Measurements from ENCODE around the gene HMMR. TPM values are rescaled to one million over a fixed set of nuclear protein-coding genes. Genes with fewer than 3 reads are reported as not detected.
"Not testable (repeated sequence)": the region's sequence is repeated elsewhere in the genome, so short reads cannot be mapped to it uniquely, and the experiment has no call there.

The HMMR gene
- total and polyA plus RNA-seq, 2 experiments from 2014 or later = 7.8 to 46.5 TPM

DNA sequence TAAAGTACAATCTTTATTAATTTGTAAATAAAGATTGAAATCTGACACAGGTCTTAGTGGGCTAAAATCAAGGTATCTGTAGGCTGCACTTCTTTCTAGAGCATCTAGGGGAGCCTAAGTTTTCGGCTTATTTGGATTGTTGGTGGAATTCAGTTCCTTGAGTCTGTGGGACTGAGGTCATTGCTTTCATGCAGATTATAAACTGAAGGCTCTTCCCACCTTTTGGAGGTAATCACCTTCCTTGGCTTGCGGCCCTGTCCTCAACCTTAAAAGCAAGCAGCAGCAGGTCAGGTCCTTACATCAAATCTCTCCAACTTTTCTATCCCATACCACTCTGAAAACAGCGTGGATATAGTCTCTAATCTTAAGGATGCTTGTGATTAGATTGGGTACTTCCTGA lies 70.8 kb downstream of the HMMR start:
- TF ChIP-seq CTCF (IDR thresholded peaks at IDR 0.05; ENCODE audit: low read depth, low read length) = no peak
- H3K27ac ChIP-seq = no peak overlapping the region
- H3K4me1 ChIP-seq (ENCODE audit: low read depth) = no peaks in the 10 kb centered on the region
- H3K9me3 ChIP-seq (ENCODE audit: low read depth) = no peaks in the 10 kb centered on the region
- H3K36me3 ChIP-seq = no peaks in the 10 kb centered on the region
- no peak for DNase-seq (ENCODE audit: low read depth in 1 of 2, low spot score in 1 of 2)
- H3K4me3 ChIP-seq = no peak overlapping the region
- no peaks in the 10 kb centered on the region for H3K27me3 ChIP-seq

DNA sequence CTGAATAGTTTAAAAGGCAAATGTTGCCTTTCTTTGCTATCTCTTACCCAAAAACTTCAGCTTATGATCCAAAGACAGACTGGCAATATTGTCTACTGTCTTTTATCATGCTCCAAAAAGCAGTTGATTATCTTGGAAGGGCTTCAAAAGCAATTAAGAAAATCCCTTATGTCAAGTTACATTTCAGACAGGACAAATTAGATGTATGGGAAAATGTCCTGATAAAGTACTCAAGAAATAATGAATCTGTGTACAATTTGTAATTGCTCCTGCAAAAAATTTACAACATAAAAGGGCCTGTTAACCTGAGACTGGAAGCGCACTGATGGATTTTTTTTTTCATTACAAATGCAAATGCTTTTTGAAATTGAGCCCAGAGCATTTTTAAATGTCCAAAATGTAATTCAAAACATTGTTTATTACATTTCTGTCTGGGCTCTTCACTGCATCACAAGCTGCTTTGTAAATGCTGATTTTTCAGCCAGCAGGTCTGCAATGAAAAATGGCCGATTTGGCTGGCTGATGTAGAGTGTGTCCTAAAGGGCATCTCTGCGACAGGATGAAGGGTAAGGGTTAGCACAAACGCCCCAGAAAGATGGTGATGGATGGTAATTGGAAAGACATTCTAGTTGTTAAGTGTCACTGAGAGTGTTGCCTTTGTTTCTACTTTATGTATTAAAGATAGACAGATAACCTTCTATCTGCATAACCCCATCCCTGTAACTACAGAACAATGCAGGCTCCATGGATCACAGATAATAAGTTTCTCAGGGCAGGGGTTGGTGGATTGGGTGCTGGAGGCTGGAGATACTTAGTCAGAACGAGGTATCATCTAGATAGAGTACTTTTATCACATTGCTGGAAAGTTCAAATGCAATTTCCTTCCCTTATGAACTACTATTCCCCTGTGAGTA lies 72.0 kb downstream of the HMMR start:
- no peaks in the 10 kb centered on the region for H3K36me3 ChIP-seq
- no peak overlapping the region for H3K4me3 ChIP-seq
- H3K9me3 ChIP-seq (ENCODE audit: low read depth) = no peaks in the 10 kb centered on the region
- no peak for TF ChIP-seq CTCF (IDR thresholded peaks at IDR 0.05; ENCODE audit: low read depth, low read length)
- no peaks in the 10 kb centered on the region for H3K4me1 ChIP-seq (ENCODE audit: low read depth)
- no peak overlapping the region for H3K27ac ChIP-seq
- DNase-seq (ENCODE audit: low read depth in 1 of 2, low spot score in 1 of 2) = no peak
- H3K27me3 ChIP-seq = no peaks in the 10 kb centered on the region

- H3K4me3 ChIP-seq = no peak overlapping the region
- no peak for TF ChIP-seq CTCF (IDR thresholded peaks at IDR 0.05; ENCODE audit: low read depth, low read length)
- no peak for DNase-seq (ENCODE audit: low read depth in 1 of 2, low spot score in 1 of 2)
- H3K27me3 ChIP-seq = no peaks in the 10 kb centered on the region
- no peaks in the 10 kb centered on the region for H3K9me3 ChIP-seq (ENCODE audit: low read depth)
- H3K27ac ChIP-seq = no peak overlapping the region
- no peaks in the 10 kb centered on the region for H3K36me3 ChIP-seq
- no peaks in the 10 kb centered on the region for H3K4me1 ChIP-seq (ENCODE audit: low read depth)
These were observed 72.8 kb downstream of the HMMR start for GRCh38 chr5:163533223-163533622.

DNA sequence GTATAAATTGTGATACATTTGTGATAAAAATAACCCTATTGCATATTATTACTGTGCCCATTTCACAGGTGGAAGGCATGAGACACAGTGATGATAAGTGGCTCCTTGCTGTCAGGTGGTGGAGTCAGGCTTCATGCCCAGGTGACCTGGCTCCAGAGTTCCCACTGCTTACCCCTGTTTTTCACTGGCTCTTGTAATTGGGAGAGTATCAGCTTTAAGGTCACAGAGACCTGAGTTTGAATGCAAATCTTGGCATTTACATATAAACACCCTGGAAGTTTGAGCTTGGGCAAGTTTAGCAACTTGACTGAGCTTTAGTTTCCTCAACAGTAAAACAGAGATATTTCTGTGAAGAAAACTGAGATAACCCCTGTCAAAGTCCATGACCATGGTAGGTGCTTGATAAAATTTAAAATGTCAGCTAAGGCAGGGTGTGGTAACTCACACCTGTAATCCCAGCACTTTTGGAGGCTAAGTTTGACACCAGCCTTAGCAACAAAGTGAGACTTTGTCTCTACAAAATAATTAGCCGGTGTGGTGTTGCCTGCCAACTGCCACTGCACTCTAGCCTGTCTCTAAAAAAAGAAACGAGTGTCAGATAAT lies 74.2 kb downstream of the HMMR start:
- no peak overlapping the region for H3K4me3 ChIP-seq
- H3K27ac ChIP-seq = no peak overlapping the region
- no peak for DNase-seq (ENCODE audit: low read depth in 1 of 2, low spot score in 1 of 2)

GRCh38 chr5:163535290-163535689 lies 74.9 kb downstream of the HMMR start:
- Histone ChIP-seq H3K27ac (no peak overlapping the region), H3K4me3 (no peak overlapping the region), H3K4me1 (ENCODE audit: low read depth) (no peaks in the 10 kb centered on the region), H3K9me3 (ENCODE audit: low read depth) (no peaks in the 10 kb centered on the region), H3K27me3 (no peaks in the 10 kb centered on the region), H3K36me3 (no peaks in the 10 kb centered on the region)
- no peak for DNase-seq (ENCODE audit: low read depth in 1 of 2, low spot score in 1 of 2)
- TF ChIP-seq CTCF (IDR thresholded peaks at IDR 0.05; ENCODE audit: low read depth, low read length) = no peak

More for the DNA sequence above, 74.2 kb downstream of the HMMR start:
- H3K4me1 ChIP-seq (ENCODE audit: low read depth) = no peaks in the 10 kb centered on the region
- H3K9me3 ChIP-seq (ENCODE audit: low read depth) = no peaks in the 10 kb centered on the region
- TF ChIP-seq CTCF (IDR thresholded peaks at IDR 0.05; ENCODE audit: low read depth, low read length) = no peak
- no peaks in the 10 kb centered on the region for H3K36me3 ChIP-seq
- H3K27me3 ChIP-seq = no peaks in the 10 kb centered on the region

GRCh38 chr5:163536442-163536841 lies 76.0 kb downstream of the HMMR start:
- not testable (repeated sequence) for H3K4me3 ChIP-seq; H3K27me3 ChIP-seq; H3K4me1 ChIP-seq (ENCODE audit: low read depth); H3K9me3 ChIP-seq (ENCODE audit: low read depth); DNase-seq (ENCODE audit: low read depth in 1 of 2, low spot score in 1 of 2); H3K27ac ChIP-seq; H3K36me3 ChIP-seq
